CD4-positive, alpha-beta T cell treated with Interleukin-6 for 4 hours (primary cell): ENCODE results near the gene LOXHD1.
A peak's percentile ranks its signal among the peaks of the same experiment; 100 is the strongest.

Experiments used
- DNase-seq: peaks from one replicate; pipeline ENCODE4 v3.0.0-alpha.2; 2020; ENCODE audit warnings: mixed read lengths

The LOXHD1 gene

DNA sequence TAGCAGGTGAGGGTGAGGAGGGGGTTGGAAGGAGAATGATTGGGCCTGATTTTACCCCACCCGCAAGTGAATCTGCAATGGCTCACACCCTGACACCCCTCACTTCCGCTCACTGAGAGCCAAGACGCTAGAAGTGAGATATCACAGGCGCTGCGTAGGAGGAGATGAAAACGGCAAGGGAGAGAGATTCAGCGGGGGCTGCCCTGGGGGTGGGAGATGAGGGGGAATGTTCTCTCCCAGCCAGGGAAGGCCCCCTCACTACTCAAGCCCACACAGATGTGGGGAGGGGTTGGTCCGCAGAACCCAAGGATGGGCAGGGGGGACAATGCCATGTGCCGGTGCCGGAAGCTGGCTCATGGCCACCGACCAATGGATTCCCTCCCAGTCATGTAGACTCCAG, 32.9 kb downstream of the LOXHD1 start:
- peak; percentile 15 for DNase-seq

DNA sequence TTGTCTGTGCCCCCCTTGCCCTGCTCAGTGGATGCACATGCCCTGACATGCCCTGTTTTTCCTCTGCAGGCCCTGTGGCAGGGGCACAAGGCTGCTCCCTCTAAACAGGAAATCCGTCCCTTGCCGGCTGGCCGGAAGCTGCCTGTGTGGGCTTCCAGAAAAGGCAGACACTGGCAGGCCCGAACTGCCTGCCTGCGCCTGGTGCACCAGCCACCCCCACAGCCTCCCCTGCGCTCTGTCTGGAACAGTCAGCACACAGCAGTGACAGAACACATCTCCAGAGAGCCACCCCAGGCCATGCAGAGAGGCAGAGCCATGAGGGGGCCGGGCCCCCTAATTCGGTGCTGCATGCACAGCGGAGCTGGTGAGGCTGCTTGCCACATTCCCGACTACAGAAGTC, 33.5 kb downstream of the LOXHD1 start:
- DNase-seq = peak; percentile 46

DNA sequence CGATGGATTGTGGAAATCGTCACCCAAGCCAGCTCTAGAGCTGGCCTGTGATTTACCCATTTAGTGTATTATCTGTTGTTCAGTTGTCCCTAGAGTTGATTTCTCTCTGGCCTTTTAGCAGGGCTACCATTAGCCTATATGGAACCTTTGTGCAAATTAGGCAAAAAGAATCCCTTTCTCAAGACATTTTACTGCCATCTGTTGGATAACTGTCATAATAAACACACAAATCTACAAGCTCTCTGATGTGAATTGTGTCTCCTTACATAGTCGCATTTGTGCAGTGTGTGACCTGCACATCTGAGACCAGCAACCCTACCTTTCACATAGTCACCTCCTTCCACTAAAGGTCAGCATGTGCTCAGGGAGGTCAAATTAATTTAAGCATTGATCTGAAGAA, 34.0 kb downstream of the LOXHD1 start:
- no peak for DNase-seq

DNA sequence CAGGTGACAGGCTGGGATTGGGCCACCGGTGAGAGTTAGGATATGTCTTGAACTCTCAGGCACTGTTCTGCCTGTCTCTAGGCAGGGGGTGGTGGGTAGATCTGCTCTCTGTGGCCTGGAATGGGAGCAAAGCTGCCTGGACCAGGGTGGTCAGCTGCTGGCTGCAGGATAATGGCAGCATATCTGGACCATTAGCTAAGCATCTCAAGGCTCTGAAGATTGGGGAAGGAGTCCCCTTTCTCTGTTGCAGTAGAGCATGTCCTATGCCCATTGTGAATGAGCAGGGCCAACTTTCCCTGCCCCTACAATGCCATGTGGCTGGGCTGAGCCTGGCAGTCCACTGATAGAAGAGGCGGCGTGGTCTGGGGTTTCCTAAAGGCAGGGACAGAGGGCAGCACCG, 34.6 kb downstream of the LOXHD1 start:
- DNase-seq = no peak

DNA sequence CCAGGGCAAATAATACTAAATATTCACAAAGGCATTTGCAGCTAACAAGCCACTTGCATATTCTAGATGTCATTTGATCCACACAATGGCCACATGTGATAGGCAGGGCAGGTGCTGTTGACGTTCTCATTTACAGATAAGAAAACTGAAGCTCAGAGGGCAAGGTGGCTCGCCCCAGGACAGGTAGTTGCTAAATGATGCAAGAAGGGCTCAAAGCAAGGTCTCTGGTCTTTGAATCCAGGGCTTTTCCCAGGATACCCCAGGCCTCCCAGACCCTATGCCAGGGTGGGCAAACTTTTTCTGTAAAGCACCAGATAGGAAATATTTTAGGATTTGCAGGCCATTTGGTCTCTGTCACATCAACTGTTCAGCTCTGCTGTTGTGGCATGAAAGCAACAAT, 35.1 kb downstream of the LOXHD1 start:
- no peak for DNase-seq

DNA sequence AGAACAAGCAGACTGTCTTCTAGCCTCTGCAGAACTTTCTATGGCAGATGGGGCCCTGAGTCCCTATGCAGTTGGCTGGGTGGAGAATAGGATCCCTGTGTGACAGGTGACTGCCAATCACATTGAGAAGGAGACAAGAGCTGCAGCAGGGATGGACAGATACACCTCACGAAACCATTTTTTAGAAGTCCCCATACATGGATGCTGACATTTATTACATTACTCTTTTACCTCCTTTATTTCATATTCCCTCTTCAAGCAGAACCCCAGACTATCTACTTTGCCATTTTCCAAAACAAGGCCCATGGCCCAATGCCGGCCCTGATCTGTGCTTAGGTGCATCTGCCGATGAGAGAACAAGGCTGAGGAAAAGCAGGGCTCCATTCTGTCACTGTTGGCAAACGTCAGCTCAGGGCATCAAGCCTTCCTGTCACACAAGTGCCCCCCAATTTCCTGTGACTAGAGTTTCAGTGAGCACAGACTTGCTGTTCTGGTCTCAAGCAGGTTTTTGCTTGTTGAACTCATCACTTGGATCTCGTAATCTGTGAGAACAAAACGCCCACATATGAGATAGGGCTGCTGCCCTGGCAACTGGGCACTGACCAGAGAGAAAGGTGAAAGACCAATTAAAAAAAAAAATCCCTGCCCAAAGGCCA, 35.8 kb downstream of the LOXHD1 start:
- DNase-seq = no peak

DNA sequence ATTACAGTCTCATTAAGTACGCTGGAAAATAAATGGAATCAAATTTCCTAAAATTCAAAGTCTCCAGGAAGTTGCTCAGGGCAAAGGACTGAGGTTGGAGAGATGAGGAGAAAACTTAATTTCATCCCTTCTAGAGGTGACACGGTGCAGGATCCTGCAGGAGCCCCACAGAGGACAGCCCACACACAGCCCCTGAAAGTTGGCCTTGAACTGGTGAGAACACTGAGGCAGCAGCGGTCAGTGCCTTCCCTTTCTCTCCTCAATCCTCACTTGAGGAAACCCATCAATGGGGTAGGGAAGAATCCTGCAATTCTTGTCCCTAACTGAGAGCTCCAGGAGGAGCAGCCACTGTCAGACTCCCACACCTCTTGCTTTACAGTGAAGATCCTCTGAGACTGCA, 37.5 kb downstream of the LOXHD1 start:
- no peak for DNase-seq

DNA sequence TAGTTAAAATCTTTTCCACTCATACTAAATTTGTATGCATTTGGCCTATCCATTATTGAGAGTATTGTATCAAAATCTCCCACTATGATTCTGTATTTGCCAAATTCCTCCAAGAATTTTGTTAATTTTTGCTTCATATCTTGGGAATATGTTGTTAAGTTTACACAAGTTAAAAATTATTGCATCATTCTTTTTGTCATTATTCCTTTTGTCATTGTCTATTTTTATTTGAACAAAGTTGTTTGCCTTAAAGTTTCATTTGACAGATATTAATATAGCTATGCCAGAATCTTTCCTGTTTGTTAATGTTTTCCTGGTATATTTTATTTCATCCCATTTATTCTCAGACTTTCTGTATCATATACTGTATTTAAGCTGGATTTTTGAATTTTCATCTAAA, 41.3 kb downstream of the LOXHD1 start:
- DNase-seq = no peak

DNA sequence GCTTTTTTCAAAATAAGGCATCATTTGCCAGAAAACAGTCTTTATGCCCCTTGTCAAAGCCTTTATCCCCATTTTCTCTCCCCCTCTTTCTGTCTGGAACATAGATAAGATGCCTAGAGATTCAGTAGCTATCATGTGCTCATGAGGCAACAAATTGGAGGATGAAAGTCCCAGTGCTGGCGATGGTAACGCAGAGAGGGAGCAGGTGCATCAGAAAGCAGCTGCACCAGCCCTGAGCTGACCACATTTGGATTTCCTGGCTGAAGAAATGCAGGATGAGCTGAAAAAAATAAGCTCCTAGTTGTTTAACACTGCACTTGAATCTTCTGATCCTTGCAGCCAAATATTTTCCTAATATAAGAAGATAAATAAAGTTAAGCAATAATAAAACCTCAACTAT, 48.0 kb downstream of the LOXHD1 start:
- DNase-seq = no peak

DNA sequence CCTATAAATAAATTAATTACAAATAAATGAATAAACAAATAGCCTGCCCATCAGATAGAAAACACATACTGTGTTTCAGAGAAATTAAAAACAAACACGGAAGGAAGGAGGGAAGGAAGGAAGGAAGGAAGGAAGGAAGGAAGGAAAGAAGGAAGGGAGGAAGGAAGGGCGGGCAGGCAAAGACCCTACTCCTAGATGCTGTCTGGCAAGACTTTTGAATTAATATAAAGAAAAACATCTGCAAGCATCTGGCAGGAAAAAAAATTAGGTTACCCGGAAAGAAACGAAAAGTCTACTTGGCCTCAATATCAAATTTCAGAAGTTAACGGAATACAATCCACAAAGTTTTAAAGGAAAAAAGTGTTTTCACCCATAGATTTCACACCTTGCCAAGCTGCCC, 49.1 kb downstream of the LOXHD1 start:
- no peak for DNase-seq

DNA sequence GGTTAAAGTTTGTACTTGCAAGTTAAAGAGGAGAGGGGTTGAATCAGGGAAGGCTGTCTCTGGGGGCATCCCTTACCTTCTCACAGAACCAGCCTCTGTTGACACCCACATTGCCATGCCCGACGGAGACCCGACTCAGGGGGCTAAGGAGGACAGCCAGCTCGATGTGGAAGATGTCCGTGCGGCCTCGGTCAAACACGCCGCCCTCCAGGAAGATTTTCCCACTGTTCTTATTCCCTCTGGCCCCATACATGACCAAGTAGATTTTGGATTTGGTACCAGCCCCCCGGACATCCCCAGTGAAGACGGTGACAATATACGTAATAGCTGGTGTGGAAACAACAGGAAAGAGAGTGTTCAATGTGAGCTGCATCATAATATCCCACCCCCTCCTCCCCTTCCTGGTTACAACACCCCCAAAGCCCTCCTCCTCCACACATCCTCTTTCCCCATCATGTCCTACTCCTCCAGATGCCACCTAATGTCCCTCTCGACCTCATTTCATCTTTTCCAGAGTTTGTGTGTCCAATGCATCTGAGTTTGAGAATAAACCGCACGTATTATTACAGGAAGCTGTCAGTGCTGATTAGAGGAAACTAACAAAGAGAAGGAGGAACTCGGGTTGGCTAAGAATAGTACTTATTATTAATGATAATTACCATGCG, 55.7 kb downstream of the LOXHD1 start:
- DNase-seq = no peak

DNA sequence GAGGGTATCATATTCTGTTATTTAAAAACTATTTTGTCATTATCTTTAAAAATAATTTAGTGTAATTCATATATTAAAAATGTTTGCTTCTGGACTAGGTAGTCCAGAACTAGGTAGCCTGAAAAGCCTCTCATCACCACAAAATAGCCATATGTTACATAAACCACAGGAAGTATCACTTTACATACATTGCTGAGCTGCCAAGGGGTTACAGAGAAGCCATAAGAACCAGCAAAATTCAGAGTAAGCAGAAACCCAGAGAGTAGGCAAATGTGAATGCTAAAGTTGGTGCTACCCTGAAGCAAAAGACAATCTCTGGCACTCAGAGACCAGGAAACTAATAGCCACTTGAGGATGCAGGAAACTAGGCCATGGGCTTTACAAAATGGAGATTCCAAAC, 60.9 kb downstream of the LOXHD1 start:
- DNase-seq = no peak

DNA sequence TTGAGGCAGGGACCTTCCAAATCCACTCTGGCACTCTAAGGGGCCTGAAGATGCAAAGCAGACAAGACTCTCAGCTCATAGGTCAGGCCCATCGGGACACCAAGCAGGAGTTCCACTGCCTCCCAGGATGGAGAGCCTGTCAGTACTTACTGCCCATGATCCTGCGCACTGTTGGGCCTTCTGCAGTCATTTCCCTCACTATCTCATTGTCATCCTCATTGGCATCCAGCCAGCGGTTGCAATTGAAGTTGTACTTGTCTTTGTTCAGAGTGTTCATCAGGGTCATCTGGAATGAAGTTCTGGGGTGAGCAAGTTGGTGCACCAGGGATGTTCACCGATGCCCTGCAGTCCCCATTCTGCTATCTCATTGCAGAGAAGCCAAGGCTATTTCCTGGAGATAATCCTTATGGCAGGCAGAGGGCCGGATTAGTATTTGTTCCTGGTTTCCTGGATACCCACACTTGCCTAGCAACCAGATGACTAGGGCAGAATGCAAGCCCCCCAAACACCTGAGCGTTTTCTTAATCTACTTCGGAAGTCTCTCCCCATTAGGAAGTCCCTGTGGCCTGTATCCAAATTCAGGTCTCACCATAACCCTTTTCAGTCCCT, 65.1 kb downstream of the LOXHD1 start:
- no peak for DNase-seq

DNA sequence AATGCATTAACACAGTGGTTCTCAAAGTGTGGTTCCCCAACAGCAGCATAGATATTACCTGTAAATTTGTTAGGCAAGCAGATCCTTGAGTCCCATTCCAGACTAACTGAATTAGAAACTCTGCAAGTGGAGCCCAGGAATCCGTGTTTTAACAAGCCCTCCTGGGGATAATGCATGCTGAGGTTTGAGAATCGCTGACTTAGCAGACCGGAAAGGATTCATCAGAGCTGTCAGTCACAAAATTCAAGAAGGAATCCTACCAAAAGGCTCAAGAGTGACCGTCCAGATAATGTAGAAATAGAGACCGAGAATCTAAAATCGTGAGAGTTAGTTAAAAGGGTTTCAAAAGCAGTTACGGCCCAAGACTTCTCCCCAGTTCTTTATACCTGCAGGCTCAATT, 66.9 kb downstream of the LOXHD1 start:
- DNase-seq = no peak

DNA sequence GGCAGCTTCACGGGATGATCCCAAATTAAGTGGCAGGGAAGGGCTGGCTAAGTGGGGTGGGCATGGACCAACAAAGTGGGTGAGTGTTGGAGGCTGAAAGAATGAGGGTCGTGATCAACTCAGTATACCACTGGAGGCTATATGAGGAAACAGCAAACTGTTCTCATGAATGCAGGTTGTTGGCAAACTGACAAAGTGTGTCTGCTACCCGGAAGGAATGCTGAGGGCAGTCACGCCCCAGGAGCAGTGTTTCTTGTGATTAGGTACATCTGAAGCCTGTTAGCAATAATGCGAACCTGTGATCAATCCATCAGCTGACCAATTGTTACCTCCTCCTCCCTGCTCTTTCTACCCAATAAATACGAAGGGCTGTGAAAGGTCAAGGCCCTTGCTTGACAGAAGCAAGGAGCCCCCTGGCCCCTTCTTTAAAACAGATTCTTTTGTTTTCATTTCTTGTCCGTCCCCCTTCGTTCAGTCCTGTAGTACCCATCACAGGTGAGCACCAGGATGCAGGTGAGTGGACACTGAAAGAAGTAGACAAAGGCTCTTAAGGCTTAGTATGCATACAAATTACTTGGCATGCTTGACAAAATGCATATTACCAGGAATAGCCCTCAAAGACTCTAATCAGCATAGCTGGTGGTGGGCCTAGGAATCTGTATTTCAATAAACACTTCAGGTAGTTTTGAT, 67.9 kb downstream of the LOXHD1 start:
- no peak for DNase-seq

DNA sequence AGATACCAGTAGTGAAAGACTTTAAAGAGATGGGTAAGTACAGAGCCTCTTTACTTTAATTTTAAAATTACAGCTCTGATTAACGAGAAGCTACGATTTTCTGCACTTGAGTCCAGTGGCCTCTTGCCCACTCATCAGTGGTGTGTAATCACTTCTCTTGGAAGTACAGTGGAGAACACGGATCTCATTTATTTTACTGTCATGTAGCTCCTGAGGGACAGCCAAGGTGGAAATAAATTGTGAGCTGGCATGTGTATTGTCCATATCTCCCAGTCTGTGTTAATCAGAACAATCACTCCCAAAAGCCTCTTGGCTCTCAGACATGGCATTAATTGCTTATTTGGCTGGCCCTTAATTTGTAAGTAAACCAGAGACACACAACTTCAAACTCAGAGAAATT, 69.4 kb downstream of the LOXHD1 start:
- DNase-seq = no peak

DNA sequence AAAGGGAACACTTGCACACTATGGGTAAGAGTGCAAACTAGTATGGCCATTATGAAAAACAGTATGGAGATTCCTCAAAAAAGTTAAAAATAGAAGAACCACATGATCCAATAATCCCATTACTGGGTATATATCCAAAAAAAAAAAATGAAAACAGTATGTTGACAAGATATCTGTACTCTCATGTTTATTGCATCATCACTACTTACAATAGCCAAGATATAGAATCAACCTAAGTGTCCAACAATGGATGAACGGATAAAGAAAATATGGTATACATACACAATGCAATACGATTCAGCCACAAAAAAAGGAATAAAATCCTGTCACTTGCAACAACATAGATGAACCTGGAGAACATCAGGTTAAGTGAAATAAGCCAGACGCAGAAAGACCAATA, 73.3 kb downstream of the LOXHD1 start:
- DNase-seq = no peak

DNA sequence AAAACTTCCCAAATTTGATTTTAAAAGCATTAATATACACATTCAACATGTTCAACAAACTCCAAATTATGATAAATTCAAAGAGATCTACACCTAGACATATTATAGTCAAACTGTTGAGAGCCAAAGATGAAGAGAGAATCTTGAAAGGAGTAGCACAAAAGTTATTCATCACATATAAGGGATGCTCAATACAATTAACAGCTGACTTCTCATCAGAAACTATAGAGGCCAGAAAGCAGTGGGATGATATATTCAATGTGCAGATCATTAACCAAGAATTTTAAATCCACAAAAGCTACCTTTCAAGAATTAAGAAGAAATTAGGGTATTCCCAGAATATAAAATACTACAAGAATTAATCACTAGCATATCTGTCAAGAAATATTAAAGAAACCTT, 75.4 kb downstream of the LOXHD1 start:
- no peak for DNase-seq

DNA sequence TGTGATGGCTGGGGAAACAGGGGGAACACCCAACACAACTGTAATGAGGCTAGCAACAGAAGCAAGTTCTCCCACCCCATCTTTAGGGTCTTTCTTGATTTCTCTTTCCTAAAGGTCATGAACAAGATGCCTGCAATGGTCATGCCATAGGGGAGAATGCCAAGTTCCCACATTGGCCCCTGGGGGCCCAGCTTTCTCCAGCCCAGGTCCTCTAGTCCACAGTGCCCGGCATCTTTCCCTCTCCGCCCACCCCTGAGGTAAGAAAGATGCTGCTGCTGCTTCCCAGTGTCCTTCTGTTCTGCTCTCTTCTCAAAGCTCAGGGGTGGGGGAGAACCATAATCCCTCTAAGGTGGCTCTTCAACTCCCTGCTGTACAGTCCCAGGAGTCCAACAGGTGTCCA, 78.0 kb downstream of the LOXHD1 start:
- DNase-seq = no peak

DNA sequence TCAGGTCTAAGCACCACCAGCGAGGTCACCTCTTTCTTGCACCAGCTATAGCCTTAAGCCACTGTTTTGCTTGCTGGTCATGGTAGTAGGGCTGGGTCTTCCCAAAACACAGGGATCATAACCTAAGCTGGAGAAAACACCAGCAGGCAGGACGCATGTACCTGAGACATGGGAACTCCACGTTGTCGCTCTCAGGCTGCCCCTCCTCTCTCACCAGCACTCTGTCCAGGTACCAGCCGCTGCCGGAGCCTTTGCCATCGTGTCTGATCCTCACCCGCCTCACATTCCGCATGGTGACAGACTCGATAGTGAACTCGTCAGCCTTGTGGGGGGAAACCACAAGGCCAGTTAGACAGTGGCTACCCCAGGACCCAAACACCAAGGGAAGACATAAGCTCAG, 79.5 kb downstream of the LOXHD1 start:
- no peak for DNase-seq

DNA sequence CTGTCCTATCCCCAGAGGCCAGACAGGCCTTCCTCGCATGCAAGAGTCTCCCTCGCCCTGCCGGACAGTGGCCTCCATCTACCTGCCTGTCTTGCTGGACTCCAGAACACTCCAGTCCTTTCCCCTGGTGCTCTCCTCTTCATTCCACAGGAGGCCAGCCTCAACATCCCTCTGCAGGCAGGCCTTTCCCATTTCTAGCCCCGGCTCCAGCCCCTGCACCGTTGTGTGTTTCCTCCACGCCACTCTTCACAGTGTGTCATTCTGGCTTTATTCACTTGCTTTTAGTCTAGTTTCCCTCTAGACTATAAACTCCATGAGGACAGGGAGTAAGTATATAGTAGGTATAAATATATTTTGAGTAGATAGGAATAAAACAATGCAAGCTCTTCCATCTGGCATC, 81.2 kb downstream of the LOXHD1 start:
- DNase-seq = no peak

DNA sequence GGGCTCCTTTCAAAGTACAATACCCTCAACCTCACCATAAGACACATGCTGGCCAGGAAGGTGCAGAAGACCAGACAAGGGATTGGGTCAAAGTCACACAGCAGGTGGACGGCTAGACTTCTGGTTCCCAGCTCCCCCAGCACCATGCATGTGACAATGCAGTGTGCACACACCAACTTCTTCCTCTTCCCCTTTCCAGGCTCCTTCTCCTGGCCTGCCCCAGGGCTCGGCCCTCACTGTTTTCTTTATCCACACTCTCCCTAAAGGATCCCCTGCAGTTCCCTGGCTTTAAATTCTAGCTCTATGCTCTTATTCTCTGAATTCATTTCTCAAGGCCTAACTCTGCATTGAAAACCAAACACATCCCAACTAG, 82.3 kb downstream of the LOXHD1 start:
- DNase-seq = no peak

DNA sequence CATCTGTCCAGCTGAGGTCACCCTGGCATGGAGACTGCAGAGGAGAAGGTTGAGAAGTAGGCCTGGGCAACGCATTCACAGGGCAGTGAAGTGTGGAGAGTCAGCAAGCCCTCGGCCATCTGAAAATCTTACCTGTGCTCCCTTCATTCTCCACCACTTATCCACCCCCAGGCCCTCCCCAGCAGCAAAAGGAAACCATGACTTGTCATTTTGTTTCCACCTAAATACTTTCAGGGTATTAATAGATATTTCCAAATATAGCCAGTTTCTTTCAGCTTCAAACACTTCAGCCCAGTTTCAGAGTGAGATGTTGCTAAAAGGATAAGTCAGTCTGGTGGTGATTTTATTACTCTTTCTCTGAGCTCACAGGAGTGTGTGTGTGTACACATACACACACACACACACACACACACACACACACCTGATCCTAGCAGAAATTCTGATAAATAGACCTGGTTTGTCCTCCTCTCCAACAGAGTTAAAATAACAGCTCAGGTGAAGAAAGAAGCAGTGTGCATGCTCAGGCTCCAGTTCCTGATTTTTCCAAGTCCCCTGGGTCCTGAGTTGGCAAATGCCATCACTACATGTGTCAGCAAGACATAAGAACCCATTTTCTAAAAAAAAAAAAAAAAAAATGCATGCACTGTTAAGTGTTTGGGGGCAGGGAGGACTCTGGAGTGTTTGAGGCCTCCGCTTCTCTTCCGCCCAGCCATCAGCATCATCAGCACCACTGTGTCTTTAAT, 82.8 kb downstream of the LOXHD1 start:
- DNase-seq = no peak
